Left ventricle myocardium superior (tissue), 1 donor: Measurements from ENCODE around the gene ITK. TPM values are rescaled to one million over a fixed set of nuclear protein-coding genes. Genes with fewer than 3 reads are reported as not detected.

Experiments used
- ATAC-seq: fragments of 200-7000 bp; cut with Tn5 transposase; one replicate; pipeline ENCODE4 v1.9.1; 2020; ENCODE audit warnings: mild to moderate bottlenecking, moderate library complexity
- DNase-seq: peaks from one replicate; pipeline ENCODE4 v3.0.0-alpha.2; 2020
- intact Hi-C: fragments of 100-400 bp; cut with micrococcal nuclease; formaldehyde crosslinking; loops from one replicate; pipeline ENCODE4 v1.11.0; 2022
- long read RNA-seq: library from polyadenylated mRNA; unstranded; transcript quantifications from one replicate; pipeline ENCODE4 v2.0.0, GENCODE V29; 2021
- total RNA-seq: library from RNA; stranded (reverse); fragmentation: NEBNext Ultra II Directional; extraction: Animal tissue kit (Norgen Biotek cat#: 25700); gene quantifications from one replicate; pipeline ENCODE4 v1.2.1, GENCODE V29; 2021
- donor health status: DM: no; HTN: yes; CAD: no; lungs with severe emphysema.

Gene ITK
- 0.99 TPM for total RNA-seq
- long read RNA-seq, full-length matches to known transcripts, result 1 of 1 reads
- long read RNA-seq, partial matches to known transcripts, result 0 of 1 reads
- long read RNA-seq, other reads (novel, unspliced or antisense), result 0 of 1 reads

DNA sequence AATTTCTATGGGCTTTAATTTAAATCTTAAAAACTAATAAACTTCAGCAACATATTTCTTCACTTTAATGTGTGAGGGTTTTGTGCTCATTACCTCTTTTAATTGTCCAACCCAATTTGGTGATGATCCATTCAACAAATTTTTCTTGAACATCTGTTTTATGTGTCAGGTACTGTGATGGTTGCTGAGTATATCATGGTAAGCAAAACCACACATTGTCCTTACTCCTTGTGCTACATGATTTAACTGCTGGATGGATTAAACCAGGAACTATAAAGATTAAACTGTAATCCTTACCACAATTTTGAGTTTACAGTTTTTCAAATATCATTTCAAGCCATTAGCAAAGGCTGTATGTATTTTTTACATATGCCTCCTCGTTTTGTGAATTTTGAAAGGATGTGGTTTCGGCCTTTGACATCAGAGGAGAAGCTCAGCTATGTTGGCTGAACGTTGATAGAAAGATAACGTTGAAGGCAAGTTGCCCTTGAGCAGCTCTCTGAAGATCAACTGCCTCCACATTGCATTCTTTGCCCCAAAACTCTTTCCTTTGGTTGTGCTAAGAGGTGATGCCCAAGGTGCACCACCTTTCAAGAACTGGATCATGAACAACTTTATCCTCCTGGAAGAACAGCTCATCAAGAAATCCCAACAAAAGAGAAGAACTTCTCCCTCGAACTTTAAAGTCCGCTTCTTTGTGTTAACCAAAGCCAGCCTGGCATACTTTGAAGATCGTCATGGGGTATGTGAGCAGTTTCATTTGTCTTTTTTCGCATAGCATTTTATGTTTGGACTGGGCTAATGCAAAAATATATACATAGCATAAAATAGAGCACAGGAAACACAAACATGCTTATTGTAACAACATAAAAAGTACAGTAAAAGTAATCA, at the start of gene ITK:
Gene ITK (plus strand): TSS at position 467 of the 891 bp plus-strand sequence. CDS start 138 bp downstream, at position 605.
- DNase-seq, result no peak
- no peak for ATAC-seq
- intact Hi-C loops, result no loop called here

DNA sequence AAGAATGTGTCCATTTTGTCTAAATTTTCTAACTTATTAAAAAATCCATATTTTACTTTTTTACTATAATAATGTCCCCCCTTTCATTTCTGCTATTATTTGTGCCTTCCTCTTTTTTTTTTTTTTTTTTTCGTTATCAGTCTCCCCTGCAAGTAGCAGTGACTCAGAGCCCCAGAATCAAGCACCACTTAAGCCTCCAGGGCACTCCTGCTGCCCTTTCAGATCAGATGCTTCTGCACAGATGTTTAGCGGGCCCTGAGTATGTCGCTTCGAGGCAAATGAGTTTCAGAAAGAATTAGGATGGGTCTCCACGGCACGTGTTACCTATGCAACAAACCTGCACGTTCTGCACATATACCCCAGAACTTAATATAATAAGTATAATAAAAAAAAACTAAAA, 49.7 kb upstream of the ITK start:
- intact Hi-C loops, result no loop called here
- ATAC-seq (peak; percentile 70), DNase-seq (no peak)

DNA sequence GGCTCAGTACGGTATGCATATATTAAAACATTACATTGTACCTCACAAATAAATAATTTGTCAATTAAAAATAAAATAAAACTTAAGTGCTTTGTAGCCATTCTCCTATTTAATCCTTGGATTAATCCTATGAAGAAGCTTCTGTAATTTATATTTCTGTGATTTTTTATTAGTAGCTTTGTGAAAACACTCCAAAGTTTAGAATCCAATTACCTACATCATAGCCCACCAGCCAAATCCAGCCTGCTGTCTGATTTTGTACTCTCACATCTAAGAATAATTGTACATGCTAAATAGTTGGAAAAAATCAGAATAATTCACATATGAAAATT, 48.4 kb upstream of the ITK start:
- intact Hi-C loops, result no loop called here
- ATAC-seq (no peak), DNase-seq (no peak)

DNA sequence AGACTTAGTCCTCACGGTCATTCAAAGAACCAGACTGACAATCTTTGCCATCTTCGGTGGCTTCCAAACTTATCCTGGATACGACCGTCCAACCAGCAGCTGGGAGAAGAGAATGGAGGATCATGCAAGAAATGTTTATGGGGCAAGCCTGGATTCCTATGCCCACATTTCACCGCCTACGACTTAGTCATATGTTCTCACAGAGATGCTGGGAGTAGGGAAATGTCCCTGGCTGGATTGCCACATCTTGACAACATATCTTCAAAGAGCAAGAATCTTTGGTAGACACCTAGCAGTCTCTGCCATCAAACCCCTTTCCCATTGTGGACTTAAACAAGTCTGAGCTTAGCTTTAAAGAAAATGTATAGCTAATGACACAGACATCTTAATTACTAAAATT, 42.9 kb upstream of the ITK start:
- intact Hi-C loops, result no loop called here
- DNase-seq (no peak), ATAC-seq (no peak)

DNA sequence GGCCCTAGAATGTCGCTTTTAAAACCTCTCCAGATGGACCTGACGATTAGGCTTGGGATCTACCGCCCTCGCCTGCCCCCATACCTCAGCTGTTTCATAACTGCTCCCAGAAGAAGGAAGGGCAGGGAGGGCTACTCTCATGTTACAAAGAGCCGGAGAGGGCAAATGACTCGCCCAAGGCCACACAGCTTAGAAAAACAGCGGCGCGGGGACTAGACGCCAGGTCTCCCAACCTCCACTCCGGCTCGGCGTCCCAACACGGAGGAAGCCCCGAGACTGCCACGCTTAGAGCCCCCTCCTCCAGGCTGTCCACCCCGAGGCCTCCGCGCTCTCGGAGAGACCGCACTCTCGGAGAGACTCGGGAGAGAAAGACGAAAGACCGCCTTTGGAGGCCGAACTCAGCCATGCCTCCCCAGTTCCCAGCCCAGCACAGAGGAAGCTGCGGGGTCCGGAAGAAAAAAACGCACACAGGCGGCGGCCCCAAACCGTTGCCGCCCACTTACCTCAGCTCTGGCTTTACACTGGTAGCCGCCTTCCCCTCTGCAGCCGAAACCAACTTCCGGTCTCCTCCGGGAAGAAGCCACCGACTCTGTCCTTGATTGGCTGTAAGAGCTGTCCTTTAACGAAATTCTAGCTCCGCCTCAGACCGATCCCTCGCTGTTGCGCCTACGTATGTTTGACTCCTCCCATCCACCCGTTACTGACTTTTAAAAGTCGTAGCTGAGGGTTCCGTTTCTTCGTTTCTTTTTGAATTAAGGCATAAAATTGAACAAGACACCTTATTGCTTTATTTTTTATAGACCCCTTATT, 38.1 kb upstream of the ITK start, which contains the start of gene MED7:
Gene MED7 (minus strand): TSS at position 549 of the 810 bp plus-strand sequence. CDS start 3,434 bp downstream, outside the sequence.
- intact Hi-C loops, result no loop called here
- ATAC-seq, result peak; percentile 98

DNA sequence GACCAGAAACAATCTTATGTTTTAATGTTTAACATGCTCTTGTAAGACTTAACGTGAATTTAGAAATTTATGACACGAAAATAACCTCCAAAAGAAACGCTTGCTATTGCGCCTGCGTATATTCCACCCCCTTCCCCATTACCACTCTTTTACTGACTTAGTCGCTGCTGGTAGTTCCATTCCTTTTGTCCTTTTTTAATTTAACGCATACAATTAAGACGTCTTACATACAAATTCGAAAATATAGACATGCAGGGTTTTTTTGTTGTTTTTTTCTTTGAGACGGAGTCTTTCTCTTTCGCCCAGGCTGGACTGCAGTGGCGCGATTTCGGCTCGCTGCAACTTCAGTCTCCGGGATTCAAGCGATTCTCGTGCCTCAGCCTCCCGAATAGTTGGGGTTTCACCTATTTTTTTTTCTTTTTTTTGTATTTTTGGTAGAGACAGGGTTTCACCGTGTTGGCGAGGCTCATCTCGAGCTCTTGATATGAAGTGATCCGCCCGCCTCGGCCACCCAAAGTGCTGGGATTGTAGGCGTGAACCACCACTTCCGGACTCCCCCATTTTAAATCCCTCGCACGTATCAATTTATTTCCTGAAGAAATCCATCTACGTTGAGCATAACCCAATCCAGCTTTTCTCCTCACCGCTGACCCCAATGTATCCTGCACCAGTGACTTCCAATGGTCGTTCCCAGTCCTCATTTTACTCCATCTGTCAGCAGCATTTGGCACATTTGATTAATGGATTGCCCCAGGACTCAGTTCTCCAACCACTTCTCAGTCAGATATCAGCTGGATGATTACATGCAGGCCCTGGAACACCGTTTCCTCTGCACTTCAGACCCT, 37.3 kb upstream of the ITK start:
- intact Hi-C loops, result no loop called here

More for the DNA sequence above, 38.1 kb upstream of the ITK start, which contains the start of gene MED7:
- peak; percentile 90 for DNase-seq

DNA sequence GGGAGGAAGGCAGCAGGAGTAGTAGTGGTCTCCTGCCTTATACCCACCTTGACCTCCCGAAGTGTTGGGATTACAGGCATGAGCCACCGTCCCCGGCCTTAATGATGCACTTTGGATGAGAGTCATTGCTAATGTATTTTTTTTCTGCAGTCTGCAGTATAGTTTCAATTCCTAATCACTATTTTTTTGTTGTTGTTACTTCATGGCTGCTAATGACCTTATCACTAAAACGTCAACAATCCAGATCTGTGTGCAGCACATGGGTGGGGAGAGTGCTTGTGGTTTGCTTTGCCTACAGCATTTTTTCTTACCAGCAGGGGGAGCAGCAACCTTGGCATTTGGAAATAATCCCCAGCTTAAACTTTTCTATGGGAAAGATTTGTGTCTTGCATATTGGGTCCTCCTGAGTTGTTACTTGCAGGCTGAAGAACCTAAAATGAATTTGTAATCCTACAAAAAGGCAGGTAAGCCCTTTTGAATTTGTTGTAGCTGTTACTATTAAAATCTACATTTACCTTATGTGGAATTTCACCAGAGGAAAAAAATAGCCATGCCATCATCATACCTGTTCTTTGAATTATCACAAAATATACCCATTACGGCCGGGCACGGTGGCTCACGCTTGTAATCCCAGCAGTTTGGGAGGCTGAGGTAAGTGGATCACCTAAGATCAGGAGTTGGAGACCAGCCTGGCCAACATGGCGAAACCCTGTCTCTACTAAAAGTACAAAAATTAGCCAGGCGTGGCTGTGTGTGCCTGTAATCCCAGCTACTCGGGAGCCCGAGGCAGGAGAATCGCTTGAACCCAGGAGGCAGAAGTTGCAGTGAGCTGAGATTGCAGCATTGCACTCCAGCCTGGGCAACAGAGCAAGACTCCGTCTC, 31.7 kb upstream of the ITK start:
- intact Hi-C loops, result loop anchor here (5.0 kb wide), 1 partner anchor 163 kb away; no protein-coding TSS in a partner anchor
- ATAC-seq (peak; percentile 78), DNase-seq (no peak)

More for the DNA sequence above, 37.3 kb upstream of the ITK start:
- peak; percentile 73 for ATAC-seq
- DNase-seq, result peak; percentile 72

DNA sequence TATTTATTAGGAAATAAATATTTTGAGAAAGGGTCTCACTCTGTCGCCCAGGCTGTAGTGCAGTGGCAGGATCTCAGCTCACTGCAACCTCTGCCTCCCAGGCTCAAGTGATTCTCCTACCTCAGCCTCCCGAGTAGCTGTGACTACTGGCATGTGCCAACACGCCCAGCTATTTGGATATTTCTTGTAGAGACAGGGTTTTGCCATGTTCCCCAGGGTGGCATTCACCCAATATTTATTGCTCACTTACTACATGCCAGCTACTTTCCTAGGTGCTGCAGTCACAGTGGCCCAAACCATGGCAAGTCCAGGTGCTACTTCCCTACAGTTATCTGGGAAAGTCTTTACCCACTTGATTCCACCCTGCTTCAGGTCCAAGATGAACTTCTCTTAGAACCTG, 29.6 kb upstream of the ITK start:
- intact Hi-C loops, result no loop called here
- ATAC-seq (no peak), DNase-seq (no peak)

DNA sequence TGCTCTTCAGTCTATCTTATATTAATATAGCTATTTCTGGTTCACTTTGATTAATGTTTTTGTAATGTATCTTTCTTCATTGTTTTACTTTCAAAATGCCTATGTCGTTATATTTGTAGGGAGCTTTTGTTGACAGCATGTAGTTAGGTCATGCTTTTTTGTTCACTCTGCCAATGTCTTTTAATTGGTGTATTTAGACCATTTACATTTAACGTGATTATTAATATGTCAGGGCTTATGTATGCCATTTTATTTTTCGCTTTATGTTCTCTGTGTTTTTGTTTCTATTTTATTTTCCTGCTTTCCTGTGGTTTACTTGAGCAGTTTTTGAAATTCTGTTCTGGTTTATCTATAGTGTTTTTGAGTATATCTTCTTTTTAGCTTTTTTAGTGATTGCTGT, 25.3 kb upstream of the ITK start:
- ATAC-seq, result no peak
- no peak for DNase-seq
- intact Hi-C loops, result no loop called here

DNA sequence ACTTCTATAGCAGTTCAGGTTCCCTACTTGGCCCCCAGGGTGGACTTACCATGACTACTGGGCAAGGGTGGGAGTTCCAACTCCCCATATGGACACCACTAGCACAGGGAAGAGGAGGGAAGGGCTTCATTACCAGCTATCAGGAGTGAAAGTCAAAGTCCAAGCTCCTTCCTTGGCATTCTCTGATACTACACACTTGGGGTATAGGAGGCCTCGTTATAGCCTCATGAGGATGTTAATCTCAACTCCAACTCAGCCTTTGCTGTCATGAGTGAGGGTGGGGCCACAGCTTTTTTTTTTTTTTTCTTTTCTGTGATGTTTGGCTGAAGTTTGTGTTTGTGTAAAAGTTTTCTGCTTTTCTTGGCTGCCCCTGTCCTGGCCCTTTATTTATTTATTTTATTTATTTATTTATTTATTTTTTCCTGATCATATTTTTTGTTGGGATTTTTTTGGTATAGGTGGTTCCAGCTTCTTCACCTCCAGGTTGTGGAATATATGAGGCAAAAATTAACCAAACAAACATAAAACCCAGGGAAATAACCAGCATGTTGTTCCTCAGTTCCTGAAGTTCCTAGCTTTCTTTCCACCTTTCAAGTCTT, 23.2 kb upstream of the ITK start:
- no peak for ATAC-seq
- intact Hi-C loops, result no loop called here
- no peak for DNase-seq

DNA sequence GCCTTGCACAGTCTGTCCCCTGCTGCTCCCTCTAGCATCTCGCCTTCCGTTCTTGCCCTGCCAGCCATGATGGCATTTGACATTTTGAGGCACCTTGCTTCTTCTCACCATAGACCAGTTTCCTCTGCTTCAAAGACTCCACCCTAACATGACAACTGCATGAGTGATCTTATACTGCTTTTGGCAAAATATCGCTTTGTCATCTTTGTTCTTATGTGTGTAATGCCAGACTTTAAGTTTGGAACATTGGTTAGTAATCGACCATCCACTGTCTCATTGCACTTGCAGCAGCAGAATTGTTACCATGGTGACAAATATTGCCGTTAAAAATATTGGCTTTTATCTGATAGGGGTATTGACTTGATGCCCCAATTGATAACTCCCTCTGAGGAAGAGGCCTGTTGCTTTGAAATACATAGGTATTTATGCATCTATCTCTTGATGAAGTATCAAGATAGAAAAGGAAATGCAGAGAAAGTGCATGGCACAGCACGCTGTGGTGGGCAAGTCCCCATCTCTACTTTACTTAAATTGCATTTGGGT, 21.4 kb upstream of the ITK start:
- intact Hi-C loops, result no loop called here
- no peak for ATAC-seq
- DNase-seq, result no peak

DNA sequence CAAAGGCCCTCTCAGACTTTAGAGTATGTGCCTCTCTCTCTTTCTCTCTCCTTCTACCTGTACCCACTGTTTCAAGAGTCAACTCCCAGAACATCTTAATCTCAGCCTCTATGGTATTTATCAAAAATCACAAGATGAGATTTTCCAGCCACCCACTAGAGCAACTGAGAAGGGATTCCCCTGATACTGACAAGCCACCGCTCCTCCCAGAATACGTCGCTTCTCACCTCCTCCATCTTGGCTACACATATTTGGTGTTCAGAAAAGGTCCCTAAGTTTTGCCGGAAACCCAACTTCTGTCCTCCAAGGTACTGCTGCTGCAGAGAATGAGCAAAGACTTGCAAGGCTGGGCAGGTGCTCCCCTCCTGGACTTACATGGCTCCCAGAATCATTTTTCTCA, 20.6 kb upstream of the ITK start:
- DNase-seq (no peak), ATAC-seq (no peak)
- intact Hi-C loops, result no loop called here

DNA sequence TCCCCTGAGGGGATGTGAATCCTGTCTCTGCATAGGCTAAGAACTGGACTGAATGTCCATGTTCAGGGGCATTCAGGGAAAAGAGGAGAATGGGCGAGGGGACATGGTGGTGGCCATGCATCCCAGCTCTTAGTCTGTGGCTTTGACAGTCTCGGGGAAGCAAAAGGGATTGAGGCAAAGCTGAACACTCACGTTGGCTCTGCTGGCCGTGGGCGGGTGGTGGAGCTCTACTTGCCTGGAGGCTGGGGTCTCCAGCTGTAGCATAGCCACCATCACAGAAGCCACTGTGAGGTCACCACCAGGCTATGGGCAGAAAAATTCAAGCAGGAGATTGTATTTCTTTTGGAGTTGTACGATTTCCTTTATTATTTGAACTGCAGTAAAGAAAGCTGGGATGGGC, 18.6 kb upstream of the ITK start:
- DNase-seq, result no peak
- intact Hi-C loops, result no loop called here
- ATAC-seq, result no peak

DNA sequence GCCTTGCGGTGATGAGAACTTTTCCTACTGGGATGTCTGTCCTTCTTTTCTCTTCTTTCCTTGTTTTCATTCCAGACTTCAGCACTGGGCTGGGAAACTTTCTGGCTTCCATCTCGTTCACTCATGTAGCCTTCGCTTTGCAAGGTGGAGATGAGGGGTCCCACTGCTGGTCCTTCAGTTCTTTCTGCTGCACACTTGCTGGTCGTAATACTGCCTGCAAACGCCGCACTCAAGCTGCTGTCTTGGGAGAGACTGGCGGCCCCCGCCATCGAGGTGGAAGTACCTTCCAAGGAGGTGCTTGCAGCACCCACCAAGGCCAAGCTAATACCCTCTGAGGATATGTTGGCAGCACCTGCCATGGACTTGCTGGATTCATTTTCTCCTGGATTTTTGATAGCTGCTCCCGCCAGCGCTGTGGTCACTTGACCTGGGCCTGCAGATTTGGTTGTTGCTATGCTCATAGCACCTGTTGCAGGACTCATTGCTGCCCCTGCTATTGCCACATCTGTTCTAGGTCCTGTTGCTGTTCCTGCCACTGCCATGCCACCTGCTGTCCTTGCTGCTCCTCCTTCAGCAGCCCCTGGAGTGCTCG, 17.6 kb upstream of the ITK start:
- no peak for ATAC-seq
- DNase-seq, result no peak
- intact Hi-C loops, result no loop called here

DNA sequence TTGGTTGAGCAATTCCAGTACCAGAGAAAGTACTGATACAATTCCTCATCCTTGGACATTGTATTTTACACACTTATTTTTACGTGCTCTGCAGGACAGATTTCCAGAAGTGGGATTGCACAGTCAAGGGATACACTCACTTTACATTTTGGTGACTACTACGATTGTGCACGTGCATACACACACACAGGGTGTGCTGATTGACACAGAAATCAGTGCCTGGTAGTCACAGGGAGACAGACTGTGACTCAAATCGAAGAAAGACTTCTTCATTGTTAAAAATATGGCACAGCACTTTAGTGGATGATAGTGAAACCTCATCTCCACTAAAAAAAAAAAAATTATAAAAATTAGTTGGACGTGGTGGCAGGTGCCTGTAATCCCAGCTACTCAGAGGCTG, 16.1 kb upstream of the ITK start:
- no peak for ATAC-seq

DNA sequence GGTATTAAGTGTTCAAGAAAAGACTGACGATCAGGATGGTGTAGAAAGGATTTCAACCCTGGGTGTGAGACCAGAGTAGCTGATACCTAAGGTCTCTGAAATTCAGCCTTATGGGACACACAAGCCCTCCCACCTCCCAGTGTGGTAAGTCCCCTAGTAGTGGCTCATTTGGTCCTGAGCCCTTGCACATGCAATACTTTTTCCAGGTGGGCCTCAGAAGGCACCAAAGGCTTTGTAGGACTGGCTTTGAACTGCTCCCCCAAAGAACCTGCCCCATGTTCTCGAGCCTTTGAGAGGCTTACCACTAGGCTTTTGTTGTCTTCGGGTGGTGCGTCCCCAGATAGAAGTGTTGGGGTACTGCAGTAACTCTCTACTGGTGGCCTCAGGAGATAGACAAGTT, 15.4 kb upstream of the ITK start:
- ATAC-seq (no peak), DNase-seq (no peak)
- intact Hi-C loops, result no loop called here

More for the DNA sequence above, 16.1 kb upstream of the ITK start:
- intact Hi-C loops, result no loop called here
- DNase-seq, result no peak

DNA sequence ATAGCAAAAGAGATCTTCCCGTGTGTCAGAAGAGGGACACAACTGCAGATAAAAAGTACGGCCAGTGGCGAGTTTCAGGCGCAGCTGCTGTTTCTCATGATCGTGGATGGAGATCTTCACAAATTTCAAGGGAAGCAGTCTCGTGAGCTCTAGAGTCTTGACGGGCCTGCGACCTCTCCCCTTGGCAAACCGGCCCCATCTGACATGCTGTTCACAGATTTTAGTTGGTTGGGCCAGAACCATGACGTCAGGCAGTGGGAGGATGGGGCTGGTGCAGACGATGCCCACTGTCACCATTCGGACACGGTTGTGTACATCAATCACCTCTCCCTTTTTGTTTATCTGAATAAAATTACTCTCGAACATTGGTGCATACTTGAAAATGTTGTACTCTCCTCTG, 15.0 kb upstream of the ITK start:
- intact Hi-C loops, result no loop called here
- ATAC-seq, result no peak
- DNase-seq, result no peak
